22Rv1 (cell line): Measurements from ENCODE around the gene ADCY1.

Experiments
- H3K27ac ChIP-seq: fragments of 450-650 bp; 2 replicates; pipeline ENCODE4 v1.5.1; 2017
- CTCF ChIP-seq: fragments of 450-650 bp; IDR thresholded peaks from 2 replicates; pipeline ENCODE4 v1.5.1; 2017; ENCODE audit warnings: mild to moderate bottlenecking
- ZFX ChIP-seq: fragments of 450-650 bp; IDR thresholded peaks from 2 replicates; pipeline ENCODE4 v1.6.1; 2017; ENCODE audit warnings: antibody characterized with exemption, borderline replicate concordance

ADCY1 gene

GRCh38 chr7:45661302-45661995 lies 87.3 kb downstream of the ADCY1 start:
- H3K27ac ChIP-seq: no peak overlapping the region
- no peak for TF ChIP-seq CTCF

GRCh38 chr7:45662018-45662417 lies 87.8 kb downstream of the ADCY1 start:
- no peak for TF ChIP-seq CTCF
- no peak for TF ChIP-seq ZFX
- no peak overlapping the region for H3K27ac ChIP-seq

- TF ChIP-seq ZFX (no peak), CTCF (no peak)
- no peak overlapping the region for H3K27ac ChIP-seq
Measured at GRCh38 chr7:45662540-45663166, 88.5 kb downstream of the ADCY1 start.

GRCh38 chr7:45663167-45663921 lies 89.2 kb downstream of the ADCY1 start:
- H3K27ac ChIP-seq: no peak overlapping the region
- TF ChIP-seq ZFX (no peak), CTCF (peak; percentile 99)

- TF ChIP-seq CTCF: no peak
- no peak for TF ChIP-seq ZFX
Measured at GRCh38 chr7:45663965-45664633, 89.9 kb downstream of the ADCY1 start.

GRCh38 chr7:45665172-45665571 lies 91.0 kb downstream of the ADCY1 start:
- no peak overlapping the region for H3K27ac ChIP-seq
- TF ChIP-seq CTCF: no peak
- no peak for TF ChIP-seq ZFX

More at GRCh38 chr7:45663965-45664633, 89.9 kb downstream of the ADCY1 start:
- no peak overlapping the region for H3K27ac ChIP-seq

GRCh38 chr7:45670227-45670626 lies 96.1 kb downstream of the ADCY1 start:
- no peak overlapping the region for H3K27ac ChIP-seq
- no peak for TF ChIP-seq CTCF
- TF ChIP-seq ZFX: no peak
